Glomerular endothelial cell (primary cell): Measurements from ENCODE around the gene CAPZB. TPM values are rescaled to one million over a fixed set of nuclear protein-coding genes. Genes with fewer than 3 reads are reported as not detected.
A peak's percentile ranks its signal among the peaks of the same experiment; 100 is the strongest.

Experiments
- DNase-seq: peaks from one replicate; pipeline ENCODE4 v3.0.0-alpha.2; 2011; ENCODE audit warnings: low read depth, low spot score; ENCODE audit errors: extremely low read depth
- total RNA-seq: library from RNA; depleted of rRNA; stranded (reverse); fragments of >200 nt; gene quantifications from 2 replicates; pipeline ENCODE4 v1.2.3, GENCODE V29; 2015

Gene CAPZB
- total RNA-seq, 1 donor from 2014 or later: 215 TPM

- no peak for DNase-seq
These were observed 34.4 kb downstream of the CAPZB start for GRCh38 chr1:19450811-19451515.

GRCh38 chr1:19449454-19450228 lies 35.7 kb downstream of the CAPZB start:
- DNase-seq: no peak

GRCh38 chr1:19448491-19449439 lies 36.6 kb downstream of the CAPZB start:
- no peak for DNase-seq

- no peak for DNase-seq
These were observed 37.8 kb downstream of the CAPZB start for GRCh38 chr1:19447550-19447949.

- no peak for DNase-seq
These were observed 39.7 kb downstream of the CAPZB start for GRCh38 chr1:19445417-19446342.

- DNase-seq: no peak
These were observed 40.9 kb downstream of the CAPZB start for GRCh38 chr1:19444296-19445021.

GRCh38 chr1:19443326-19443725 lies 42.0 kb downstream of the CAPZB start:
- no peak for DNase-seq

GRCh38 chr1:19442154-19443096 lies 42.9 kb downstream of the CAPZB start:
- DNase-seq: no peak

GRCh38 chr1:19441048-19441780 lies 44.1 kb downstream of the CAPZB start:
- DNase-seq: no peak

- no peak for DNase-seq
These were observed 45.7 kb downstream of the CAPZB start for GRCh38 chr1:19439464-19440171.

- DNase-seq: no peak
These were observed 46.7 kb downstream of the CAPZB start for GRCh38 chr1:19438516-19439195.

- DNase-seq: peak; percentile 64
These were observed 47.4 kb downstream of the CAPZB start for GRCh38 chr1:19437891-19438294.

GRCh38 chr1:19436716-19437476 lies 48.4 kb downstream of the CAPZB start:
- DNase-seq: no peak

GRCh38 chr1:19435851-19436455 lies 49.4 kb downstream of the CAPZB start:
- no peak for DNase-seq

GRCh38 chr1:19435181-19435580 lies 50.2 kb downstream of the CAPZB start:
- no peak for DNase-seq

- no peak for DNase-seq
These were observed 51.7 kb downstream of the CAPZB start for GRCh38 chr1:19433719-19433998.
